Measurements from ENCODE around the gene MARK4.
"Not testable (repeated sequence)": the region's sequence is repeated elsewhere in the genome, so short reads cannot be mapped to it uniquely, and the experiment has no call there.

Gene MARK4

DNA sequence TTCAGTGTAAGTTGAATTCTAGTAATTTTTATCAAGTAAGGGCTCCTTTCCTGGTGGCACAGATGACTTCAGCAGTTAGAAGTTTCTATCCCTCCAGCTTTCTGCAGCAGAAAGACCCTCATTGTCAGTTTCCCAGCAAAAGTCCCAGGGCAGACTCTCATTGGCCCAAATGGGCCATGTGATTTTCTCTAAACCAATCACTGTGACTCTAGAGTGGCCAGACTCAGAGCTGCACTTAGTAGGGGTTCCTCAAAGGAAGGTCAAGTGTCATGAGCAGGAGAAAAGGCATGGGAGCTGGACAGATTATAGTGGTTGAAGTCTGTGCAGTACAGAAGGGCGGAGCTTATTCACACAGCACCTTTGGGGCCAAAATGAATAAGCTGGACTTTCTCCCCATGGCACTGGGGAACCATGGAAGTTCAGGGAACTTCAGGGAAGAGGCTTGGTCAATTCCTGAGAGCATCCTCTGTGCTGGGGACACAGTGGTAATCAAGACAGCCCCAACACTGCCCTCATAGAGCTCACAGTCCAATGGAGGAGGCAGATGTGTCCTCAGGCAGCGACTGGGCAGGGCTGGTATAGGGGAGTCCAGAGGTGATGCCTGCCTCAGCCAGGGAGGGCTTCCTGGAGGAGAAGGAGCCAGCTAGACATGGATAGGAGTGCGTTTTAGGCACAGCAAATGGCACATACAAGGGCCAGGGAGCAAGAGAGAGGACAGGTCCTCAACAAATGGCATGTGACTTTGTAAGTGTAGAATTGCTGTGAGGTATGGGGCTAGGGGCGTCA lies 53.3 kb downstream of the MARK4 start:
- no peak for DNase-seq (ENCODE audit: low read depth in 3 of 3, low spot score in 1 of 3)

DNA sequence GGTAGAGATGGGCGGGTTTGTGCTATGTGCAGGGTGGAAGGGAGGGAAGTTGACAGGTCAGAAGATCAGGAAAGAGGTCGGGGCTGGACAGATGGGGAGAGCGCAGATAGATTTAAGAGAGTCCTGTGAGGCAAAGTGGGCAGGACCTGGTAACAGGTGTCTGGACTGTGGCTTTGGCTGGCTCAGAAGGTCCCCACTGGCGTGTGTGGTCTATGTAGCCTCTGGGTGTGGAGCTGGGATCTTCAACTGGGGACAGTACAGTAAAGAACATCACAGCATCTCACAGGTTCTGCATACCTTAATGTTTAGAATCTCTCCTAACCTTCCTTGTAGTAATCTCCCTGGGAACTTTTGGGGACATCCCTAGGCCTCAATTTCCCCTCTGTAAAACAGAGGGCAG lies 53.9 kb downstream of the MARK4 start:
- DNase-seq (ENCODE audit: low read depth in 3 of 3, low spot score in 1 of 3) = no peak

DNA sequence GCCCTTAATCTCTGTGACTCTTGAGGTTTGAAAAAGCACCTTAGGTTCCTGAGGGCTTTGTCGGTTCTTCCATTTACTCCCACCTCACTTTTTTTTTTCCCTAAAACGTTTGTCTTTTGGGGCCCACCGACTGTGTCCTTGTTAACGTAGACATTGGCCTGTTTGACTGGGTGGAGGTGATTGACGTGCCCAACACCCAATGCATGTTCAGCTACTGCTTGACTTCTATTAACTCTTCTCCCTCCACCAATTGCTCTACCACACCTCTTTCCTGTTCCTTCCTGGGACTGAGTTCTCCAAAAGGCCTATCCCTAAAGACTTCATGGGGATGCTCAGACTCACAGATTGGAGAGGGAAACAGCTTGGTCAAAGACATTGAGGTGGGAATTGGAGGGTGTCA lies 54.4 kb downstream of the MARK4 start:
- no peak for DNase-seq (ENCODE audit: low read depth in 3 of 3, low spot score in 1 of 3)

DNA sequence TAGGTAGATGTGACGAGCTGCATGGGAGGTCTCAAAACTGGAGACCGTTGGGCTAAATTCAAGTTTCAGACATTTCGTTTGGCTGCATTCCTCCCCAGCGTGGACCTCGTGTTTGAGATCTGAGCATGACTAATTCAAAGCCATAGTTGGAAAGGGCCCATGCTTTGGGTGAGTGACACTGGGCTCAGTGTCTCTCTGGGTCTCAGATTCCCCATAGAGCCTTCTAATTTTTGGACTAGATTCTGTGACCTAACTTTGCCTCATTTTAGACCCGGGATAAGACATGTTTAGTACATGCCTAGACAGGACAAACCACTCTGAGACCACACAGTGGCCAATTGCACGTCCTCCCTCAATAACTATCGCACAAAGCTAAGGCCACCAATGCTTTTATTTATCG lies 55.0 kb downstream of the MARK4 start:
- no peak for DNase-seq (ENCODE audit: low read depth in 3 of 3, low spot score in 1 of 3)

DNA sequence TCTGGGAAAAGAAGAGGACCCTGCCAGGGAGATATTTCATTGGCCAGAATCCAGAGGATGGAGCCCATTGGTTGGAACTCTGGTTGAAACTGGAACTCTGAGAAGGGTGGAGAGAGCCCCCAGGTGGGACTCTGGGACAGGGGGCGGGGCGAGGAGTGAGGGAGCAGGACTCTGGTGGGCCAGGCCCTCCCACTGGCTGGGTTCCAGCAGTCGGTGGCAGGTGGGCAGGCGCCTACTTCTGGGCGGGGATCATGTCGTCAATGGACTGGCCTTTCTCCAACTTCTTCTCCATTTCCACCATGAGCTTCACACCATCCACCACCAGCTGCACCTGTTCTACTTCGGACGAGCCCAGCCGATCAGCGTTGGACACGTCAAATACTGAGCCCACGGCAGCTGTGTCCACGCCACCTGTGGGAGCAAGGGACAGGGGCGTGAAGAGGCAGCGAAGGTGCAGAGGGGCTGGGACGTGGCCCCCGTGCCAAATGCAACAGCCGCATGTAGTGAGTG lies 55.5 kb downstream of the MARK4 start:
- DNase-seq (ENCODE audit: low read depth in 3 of 3, low spot score in 1 of 3) = no peak

DNA sequence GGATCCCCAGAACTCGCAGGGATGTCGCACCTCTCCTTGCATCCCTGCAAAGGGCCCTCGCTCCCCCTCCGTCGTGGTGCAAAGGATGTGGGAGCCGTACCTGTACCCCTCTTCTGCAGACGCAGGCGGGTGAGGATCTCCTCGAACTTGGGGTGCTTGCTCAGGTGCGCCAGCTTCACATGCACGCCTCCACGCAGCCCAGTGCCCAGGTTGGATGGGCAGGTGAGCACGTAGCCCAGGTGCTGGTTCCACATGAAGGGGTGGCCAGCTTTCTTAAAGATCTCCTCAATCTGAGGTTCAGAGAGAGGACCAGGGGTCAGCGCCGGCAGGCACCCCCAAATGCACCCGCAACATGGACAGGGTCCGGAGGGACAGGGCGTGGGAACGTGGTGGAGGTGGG lies 56.3 kb downstream of the MARK4 start:
- no peak for DNase-seq (ENCODE audit: low read depth in 3 of 3, low spot score in 1 of 3)

DNA sequence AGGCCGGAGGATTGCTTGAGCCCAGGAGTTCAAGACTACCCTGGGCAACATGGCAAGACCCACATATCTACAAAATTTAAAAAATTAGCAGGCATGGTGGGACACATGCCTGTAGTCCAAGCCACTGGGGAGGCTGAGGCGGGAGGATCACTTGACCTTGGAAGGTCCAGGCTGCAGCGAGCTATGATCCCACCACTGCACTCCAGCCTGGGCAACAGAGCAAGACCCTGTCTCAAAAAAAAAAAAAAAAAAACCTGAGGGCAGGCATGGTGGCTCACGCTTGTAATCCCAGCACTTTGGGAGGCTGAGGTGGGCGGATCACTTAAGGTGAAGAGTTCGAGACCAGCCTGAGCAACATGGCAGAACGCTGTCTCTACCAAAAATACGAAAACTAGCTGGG lies 58.3 kb downstream of the MARK4 start:
- DNase-seq (ENCODE audit: low read depth in 3 of 3, low spot score in 1 of 3) = not testable (repeated sequence)

DNA sequence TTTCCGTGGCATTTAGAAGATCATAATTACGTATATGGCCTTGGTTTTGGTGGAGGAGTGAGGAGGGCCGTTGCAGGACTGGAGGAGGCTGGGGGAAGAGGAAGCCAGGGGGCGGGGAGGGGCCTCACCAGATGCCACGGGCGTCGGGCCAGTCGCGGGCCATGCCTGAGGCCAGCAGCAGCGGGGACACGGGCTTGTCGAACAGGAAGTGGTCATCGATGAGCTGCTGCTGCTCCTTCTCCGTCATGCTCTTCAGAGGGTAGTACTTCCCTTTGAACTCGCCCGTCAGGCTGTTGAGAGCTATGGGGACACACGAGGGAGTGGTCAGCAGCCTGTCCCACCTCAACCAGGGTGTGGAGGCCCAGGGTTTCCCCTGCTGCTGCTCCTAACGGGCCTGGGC lies 60.5 kb downstream of the MARK4 start:
- DNase-seq (ENCODE audit: low read depth in 3 of 3, low spot score in 1 of 3) = no peak

DNA sequence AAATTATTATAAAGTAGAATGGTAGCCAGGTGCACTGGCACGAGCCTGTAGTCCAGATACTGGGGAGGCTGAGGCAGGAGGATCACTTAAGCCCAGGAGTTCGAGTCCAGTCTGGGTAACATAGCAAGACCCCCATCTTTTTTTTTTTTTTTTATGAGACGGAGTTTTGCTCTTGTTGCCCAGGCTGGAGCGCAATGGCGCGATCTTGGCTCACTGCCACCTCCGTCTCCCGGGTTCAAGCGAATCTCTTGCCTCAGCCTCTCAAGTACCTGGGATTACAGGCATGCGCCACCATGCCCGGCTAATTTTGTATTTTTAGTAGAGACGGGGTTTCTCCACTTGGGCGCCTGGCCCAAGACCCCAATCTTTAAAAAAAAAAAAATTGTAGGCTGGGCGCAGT lies 61.2 kb downstream of the MARK4 start:
- DNase-seq (ENCODE audit: low read depth in 3 of 3, low spot score in 1 of 3) = not testable (repeated sequence)

DNA sequence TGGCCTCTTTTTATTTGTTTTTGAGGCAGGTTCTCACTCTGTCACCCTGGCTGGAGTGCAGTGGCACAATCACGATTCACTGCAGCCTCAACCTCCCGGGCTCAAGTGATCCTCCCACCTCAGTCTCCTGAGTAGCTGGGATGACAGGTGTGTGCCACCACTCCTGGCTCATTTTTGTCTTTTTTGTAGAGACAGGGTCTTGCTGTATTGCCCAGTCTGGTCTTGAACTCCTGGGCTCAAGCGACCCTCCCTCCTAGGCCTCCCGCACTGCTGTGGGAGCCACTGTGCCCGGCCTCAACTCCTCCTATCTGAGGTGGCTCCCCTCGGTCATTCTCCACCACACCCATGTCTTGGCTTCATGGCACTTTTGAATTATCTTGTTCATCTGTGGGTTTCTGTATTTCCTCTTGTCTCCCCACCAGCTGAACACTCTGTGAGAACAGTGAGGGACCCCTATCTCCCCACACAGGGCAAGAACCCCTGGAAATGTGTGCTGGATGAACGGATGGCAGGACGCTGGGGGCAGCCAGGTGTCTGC lies 63.7 kb downstream of the MARK4 start:
- no peak for DNase-seq (ENCODE audit: low read depth in 3 of 3, low spot score in 1 of 3)

DNA sequence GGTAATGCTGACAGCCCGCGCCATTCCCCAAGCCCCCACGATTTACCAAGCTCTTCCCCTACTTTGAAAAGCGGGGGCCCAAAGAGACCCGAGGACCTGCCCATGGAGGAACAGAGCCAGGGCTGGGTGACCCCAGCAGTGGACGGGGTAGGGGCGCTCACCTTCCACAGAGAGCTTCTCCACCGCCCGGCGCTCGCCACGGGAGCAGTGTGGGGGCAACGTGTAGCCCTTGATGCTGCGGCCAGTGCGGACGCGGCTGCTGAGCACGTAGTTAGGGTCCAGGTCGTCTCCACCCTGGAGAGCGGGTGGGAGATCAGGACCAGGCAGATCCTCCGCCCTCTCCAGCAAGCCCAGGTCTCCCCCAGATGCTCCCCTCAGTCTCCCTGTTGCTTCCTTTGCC lies 64.2 kb downstream of the MARK4 start:
- DNase-seq (ENCODE audit: low read depth in 3 of 3, low spot score in 1 of 3) = no peak

DNA sequence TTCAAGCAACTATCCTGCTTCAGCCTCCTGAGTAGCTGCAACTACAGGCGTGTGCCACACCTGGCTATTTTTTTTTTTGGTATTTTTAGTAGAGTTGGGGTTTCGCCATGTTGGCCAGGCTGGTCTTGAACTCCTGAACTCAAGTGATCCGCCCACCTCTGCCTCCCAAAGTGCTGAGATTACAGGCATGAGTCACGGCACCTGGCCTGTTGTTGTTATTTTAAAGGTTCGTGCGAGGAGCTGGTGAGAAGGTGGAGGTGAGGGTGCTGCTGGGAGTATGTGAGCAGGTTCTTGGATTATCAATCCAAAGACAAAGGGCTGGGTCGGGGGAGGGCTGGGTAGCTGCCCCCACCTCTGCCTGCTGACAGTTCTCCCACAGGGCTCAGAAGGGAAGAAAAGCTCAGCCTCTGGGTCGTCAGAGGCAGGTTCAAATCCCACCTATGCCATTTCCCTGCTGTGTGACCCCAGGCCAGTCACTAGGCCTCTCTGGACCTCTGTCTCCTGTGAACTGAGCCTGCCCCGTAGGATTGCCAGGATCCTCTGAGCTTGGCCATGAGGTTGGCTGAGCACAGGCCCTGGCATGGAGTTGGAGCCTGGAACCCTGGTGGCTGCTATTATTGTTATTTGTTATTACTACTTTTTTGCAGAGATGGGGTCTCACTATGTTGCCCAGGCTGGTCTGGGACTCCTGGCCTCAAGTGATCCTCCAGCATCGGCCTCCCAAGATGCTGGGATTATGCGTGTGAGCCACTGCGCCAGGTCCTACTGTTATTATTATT lies 70.1 kb downstream of the MARK4 start:
- DNase-seq (ENCODE audit: low read depth in 3 of 3, low spot score in 1 of 3) = no peak

DNA sequence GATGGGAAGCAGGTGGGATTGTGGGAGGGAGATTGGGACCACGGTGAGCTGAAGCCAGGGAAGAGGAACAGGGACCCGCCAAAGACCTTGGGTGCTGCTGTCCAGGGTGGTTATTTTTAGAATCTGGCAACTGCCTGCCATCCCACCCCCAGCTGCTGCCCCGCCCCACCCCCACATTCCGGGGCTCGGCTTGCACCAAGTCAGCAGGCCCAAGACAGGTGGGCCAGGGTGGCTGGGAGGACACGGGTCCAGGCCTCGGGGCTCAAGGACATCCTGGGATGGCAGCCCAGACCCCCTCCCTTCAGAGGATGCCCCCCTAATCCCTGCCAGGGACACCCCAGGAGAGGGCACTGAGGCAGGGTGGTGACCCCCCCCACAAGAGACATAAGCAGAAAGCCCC lies 70.8 kb downstream of the MARK4 start:
- no peak for DNase-seq (ENCODE audit: low read depth in 3 of 3, low spot score in 1 of 3)

DNA sequence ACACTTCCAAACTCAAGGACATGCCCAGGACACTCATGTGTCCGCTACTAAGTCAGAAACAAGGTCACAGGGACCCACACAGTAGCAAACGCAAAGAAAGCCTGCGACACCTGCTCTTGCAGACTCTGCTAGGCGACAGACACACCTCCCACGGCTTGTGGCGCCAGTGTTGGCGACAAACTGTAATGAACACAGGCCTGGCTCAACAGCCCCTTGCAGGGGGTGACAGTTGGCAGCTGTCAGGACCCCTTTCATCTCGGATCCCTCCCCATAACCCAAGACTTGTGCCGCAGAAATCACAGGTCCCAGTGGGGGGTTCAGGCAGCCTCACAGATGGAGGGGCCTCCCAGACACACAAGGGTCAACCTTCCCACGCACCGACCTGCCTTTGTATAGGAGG lies 71.2 kb downstream of the MARK4 start:
- no peak for DNase-seq (ENCODE audit: low read depth in 3 of 3, low spot score in 1 of 3)

DNA sequence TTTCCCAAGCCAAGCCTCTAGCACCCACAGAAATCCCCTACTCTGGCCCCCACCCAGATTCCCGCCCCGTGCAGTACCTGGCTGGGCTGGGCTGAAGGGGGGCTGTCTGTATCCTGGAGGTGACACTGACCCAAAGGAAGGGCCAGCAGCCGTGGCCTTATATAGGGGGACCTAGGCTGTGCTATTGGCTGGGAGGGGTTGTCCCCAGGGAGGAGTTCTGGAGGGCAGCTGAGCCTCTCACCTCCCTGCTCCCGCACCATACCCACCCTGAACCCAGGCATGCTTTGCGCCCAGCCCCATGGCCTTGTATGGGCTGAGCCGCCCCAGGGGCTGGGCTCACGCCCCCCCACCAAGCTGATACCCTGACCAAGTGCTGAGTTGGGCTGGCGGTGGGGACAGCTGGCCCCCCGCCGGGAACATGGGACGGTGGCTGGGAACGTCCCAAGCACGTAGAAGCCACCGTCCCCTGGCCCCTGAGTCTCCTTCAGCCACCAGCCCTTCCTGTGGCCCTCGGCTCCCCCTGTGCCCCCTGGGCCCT lies 71.7 kb downstream of the MARK4 start, which contains the start of gene CKM:
Gene CKM, minus strand, starts transcription at position 132 of the 538 bp plus-strand sequence. CDS start 3,162 bp downstream, outside the sequence.
- no peak for DNase-seq (ENCODE audit: low read depth in 3 of 3, low spot score in 1 of 3)

DNA sequence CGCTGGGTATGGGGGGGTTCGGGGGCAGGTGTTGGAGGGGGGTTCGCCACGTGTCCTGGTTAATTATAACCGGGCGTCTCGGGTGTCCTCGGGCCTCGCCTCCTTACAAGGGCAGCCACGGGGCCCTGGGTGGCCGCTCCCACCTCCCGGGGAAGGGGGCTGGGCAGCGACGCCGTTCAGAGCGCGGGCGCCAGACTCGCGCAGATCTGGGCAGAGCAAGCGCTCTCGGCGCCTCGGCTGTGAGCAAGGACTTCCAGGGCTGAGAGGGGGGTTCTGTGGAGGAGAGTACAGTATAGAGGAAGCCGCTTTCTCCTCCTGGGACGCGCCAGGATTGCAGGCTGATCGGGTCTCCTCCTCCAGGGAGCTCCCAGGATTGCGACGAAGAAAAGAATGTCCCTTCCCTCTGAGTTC lies 72.6 kb downstream of the MARK4 start:
- DNase-seq (ENCODE audit: low read depth in 3 of 3, low spot score in 1 of 3) = no peak

DNA sequence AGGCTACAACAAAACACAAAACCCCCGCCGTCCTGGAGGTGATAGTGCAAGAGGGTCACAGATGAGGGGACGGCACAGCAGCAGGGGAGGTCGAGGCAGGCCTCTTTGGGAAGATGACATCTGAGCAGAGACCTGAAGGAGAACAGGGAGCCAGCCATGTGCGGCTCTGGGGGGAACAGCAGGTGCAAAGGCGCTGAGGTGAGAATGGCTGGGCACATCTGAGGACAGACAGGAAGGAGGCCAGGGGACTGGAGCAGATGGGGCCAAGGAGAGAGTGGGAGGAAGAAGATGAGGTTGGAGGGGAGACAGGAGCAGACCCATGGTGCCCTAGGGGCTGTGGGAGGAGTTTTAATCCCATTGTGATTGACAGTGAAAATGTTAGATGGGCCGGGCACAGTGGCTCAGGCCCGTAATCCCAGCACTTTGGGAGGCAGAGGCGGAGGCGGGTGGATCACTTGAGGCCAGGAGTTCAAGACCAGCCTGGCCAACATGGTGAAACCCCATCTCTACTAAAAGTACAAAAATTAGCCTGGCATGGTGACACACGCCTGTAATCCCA lies 73.4 kb downstream of the MARK4 start:
- DNase-seq (ENCODE audit: low read depth in 3 of 3, low spot score in 1 of 3) = no peak

DNA sequence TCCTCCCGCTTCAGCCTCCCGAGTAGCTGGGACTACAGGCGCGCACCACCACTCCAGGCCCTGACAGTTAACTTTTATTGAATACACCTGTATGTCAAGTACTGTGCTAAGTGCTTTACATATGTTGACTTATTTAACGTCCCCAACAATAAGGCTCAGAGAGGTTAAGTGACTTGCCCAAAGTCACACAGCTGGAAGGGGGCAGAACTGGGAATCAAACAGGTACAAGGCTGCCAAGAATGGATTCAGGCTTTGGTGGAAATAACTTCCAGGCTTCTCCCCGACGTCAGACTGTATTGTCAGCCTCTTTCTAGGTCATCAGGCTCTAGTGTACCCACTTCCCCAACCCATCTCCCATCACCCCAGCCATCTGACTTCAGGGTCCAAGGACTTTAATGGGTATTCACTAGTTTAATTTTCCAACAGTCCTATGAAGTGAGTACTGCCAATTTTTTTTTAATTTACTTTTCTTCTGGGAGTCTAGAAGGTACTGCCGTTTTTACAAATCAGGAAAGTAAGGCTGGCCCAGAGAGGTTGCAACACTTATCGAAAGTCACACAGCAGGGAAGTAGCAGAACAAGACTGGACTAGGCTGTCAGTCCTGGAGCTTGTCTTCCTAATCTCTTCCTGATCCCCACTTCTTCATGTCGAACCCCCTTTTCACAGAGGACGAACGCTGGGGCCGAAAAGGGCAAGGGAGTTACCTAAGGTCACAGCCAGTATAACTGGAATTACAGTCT lies 76.5 kb downstream of the MARK4 start:
- DNase-seq (ENCODE audit: low read depth in 3 of 3, low spot score in 1 of 3) = no peak

DNA sequence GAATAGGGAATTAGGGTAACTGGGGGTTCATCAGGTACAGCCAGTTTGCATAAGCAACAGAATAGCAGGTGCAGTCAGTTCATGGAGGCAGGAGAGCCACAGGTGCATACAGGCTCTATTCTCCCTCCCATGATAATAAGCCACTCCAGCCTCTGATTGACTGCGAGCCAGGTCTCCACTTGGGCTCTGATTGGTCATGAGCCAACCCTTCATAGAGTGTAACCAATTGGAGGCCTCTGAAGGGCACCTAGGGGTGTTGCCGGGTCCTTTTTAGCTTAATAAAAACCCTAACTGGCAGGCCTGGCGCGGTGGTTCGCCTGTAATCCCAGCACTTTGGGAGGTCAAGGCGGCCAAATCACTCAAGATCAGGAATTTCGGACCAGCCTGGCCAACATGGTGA lies 80.3 kb downstream of the MARK4 start:
- DNase-seq (ENCODE audit: low read depth in 3 of 3, low spot score in 1 of 3) = no peak

DNA sequence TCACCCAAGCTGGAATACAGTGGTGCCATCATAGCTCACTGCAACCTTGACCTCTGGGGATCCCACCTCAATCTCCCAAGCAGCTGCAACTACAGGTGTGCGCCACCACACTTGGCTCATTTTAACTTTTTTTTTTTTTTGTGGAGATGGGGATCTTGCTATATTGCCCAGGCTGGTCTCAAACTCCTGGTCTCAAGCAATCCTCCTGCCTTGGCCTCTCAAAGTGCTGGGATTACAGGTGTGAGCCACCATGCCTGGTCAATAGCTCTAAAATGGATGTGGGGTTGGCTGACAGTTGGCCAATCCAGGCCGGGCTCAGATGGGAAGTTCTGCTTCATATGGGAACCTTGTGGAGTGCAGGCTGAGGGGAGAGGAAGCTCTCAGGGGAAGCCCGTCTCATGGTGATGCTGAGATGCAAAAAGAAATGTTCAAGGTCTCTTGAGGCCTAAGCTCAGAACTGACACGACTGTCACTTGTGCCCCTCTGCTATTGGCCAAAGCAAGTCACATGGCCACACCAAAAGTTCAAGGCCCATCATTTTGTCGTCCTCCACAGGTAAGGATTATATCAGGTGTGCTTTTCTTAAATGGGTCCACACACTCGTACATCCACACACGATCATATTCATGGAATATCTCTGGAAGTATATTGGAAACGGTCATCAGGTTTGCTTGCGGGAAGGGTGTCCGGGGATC lies 82.7 kb downstream of the MARK4 start:
- no peak for DNase-seq (ENCODE audit: low read depth in 3 of 3, low spot score in 1 of 3)
